ENCODE measurements around the gene ZNF33B. TPM values are rescaled to one million over a fixed set of nuclear protein-coding genes. Genes with fewer than 3 reads are reported as not detected.

ZNF33B gene
- total RNA-seq, 1 experiment from 2014 or later: 3.7 TPM

Other genes with a start within 250 kb of the ZNF33B start
- gene BMS1, start 144.2 kb upstream of the ZNF33B start, total RNA-seq (2014; rRNA removed): 19.5 and 21.0 TPM in 2 replicates

Data from LHCN-M2 (cell line).